MG63 (cell line): ENCODE results near the gene NPEPPS. TPM values are rescaled to one million over a fixed set of nuclear protein-coding genes. Genes with fewer than 3 reads are reported as not detected.
A peak's percentile ranks its signal among the peaks of the same experiment; 100 is the strongest.
"Not testable (repeated sequence)": the region's sequence is repeated elsewhere in the genome, so short reads cannot be mapped to it uniquely, and the experiment has no call there.

Experiments
- DNase-seq: peaks from one replicate; pipeline ENCODE4 v3.0.0-alpha.2; 2020
- H3K27me3 ChIP-seq: fragments of 250-450 bp; sonication (Bioruptor Pico); 2 replicates; pipeline ENCODE4 v1.5.1; 2020; ENCODE audit warnings: mild to moderate bottlenecking, moderate library complexity
- H3K36me3 ChIP-seq: fragments of 250-450 bp; sonication (Bioruptor Pico); 2 replicates; pipeline ENCODE4 v1.5.1; 2020; ENCODE audit warnings: mild to moderate bottlenecking, moderate library complexity
- H3K4me3 ChIP-seq: fragments of 250-450 bp; sonication (Bioruptor Pico); 2 replicates; pipeline ENCODE4 v1.5.1; 2020; ENCODE audit warnings: mild to moderate bottlenecking, moderate library complexity
- H3K9me3 ChIP-seq: fragments of 250-450 bp; sonication (Bioruptor Pico); 2 replicates; pipeline ENCODE4 v1.5.1; 2020; ENCODE audit warnings: mild to moderate bottlenecking, moderate library complexity
- total RNA-seq: library from RNA; depleted of rRNA; stranded (reverse); fragments of >200 nt; shearing (Covaris generic); gene quantifications from 2 replicates; pipeline ENCODE4 v1.2.3, GENCODE V29; 2014; ENCODE audit warnings: low replicate concordance; rRNA removed

NPEPPS gene, protein sequence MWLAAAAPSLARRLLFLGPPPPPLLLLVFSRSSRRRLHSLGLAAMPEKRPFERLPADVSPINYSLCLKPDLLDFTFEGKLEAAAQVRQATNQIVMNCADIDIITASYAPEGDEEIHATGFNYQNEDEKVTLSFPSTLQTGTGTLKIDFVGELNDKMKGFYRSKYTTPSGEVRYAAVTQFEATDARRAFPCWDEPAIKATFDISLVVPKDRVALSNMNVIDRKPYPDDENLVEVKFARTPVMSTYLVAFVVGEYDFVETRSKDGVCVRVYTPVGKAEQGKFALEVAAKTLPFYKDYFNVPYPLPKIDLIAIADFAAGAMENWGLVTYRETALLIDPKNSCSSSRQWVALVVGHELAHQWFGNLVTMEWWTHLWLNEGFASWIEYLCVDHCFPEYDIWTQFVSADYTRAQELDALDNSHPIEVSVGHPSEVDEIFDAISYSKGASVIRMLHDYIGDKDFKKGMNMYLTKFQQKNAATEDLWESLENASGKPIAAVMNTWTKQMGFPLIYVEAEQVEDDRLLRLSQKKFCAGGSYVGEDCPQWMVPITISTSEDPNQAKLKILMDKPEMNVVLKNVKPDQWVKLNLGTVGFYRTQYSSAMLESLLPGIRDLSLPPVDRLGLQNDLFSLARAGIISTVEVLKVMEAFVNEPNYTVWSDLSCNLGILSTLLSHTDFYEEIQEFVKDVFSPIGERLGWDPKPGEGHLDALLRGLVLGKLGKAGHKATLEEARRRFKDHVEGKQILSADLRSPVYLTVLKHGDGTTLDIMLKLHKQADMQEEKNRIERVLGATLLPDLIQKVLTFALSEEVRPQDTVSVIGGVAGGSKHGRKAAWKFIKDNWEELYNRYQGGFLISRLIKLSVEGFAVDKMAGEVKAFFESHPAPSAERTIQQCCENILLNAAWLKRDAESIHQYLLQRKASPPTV
- 48.9 and 50.4 TPM in 2 replicates for total RNA-seq

DNA sequence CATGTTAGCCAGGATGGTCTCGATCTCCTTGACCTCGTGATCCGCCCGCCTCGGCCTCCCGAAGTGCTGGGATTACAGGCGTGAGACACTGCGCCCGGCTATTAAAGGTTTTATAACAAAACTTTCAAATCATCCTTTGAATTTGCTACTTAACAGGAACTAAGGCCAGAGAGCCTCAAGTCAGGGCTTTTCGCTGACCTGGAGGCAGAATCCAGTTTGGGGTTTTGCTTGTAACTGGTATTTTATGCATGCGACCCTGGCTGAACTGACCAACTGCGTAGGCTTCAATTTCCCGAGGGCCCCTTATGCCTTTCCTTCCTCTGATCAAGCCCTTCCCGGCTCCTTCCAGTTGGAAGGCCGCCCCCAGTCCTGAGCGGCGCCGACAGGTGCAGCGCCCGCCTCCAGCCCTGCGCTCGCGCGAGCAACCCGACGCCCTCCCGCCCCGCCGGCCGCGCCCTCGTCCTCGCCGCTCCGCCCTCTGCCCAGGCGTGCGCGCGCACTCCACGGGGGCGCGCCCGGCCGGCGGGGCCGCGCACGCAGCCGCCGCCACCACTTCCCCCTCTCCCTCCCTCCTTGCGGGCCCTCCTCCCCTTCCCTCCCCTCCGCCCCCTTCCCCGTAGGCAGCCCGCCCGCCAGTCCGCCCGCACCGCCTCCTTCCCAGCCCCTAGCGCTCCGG lies at the start of gene NPEPPS:
TSS of gene NPEPPS (plus strand) at position 552 of the 676 bp plus-strand sequence. CDS start 193 bp downstream, outside the sequence.
- peak; percentile 92 for DNase-seq
- not testable (repeated sequence) for H3K27me3 ChIP-seq, H3K36me3 ChIP-seq, H3K9me3 ChIP-seq
- H3K4me3 ChIP-seq = peak within 1 kb of the TSS; percentile 70

DNA sequence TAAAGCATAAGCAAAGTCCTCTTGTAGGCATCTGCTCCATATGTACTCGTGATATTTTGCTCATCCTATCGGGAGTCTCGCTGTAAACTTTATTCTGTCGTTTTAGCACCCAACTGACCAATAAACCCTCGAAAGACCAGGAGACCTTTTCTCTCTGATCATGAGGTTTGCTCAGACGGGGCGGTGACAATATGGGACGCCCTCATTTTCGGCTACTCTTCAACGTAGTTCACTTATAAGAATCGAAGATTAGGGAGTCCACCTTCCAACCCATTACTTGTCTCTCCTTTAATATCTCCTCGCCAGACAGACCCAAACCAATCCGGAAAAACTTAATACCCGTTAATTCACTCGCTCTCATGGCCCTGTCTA lies 39.1 kb upstream of the NPEPPS start:
- not testable (repeated sequence) for H3K27me3 ChIP-seq

DNA sequence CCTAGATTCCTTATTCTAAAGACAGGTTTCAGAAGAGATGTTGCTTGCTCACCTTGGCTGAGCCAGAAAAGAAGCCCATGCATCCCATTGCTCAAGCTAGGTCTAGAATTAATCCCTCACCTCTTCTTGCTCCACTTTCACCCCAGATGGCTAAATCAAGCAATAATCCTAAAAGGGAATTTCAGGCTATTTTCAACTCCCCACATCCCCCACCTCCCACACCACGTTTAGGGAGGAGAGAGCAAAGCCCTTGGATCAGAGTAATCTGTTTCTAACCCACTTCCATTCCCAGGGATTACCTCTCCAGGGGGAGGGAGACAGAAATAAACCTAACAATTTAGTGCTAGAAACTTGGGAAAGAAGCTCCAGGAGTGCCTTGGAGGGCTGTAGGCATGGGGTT lies 31.8 kb upstream of the NPEPPS start:
- DNase-seq, H3K36me3 ChIP-seq, H3K9me3 ChIP-seq, H3K4me3 ChIP-seq, H3K27me3 ChIP-seq: not testable (repeated sequence)

More for the DNA sequence above, 39.1 kb upstream of the NPEPPS start:
- peak overlapping the region; percentile 68 for H3K4me3 ChIP-seq
- not testable (repeated sequence) for H3K36me3 ChIP-seq, H3K9me3 ChIP-seq, DNase-seq

DNA sequence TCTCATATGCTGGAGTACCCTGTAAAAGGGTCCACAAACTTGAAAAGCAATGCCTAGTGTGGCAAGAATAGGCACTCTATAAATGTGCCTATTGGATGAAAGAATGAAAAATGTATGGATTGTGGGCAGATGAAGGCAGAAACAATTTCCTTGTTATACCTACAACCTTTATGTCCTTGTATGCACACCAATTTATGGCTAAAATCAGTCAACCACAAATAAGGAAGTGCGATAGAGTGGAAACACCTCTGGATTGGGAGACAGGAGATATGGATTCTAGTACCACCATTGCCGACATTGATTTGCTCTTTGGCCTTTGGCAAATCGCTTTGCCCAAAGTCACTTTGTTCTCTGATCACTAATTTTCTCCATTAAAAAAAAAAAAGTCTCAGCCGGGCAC lies 31.4 kb upstream of the NPEPPS start:
- H3K36me3 ChIP-seq, H3K27me3 ChIP-seq, H3K4me3 ChIP-seq, H3K9me3 ChIP-seq, DNase-seq: not testable (repeated sequence)

DNA sequence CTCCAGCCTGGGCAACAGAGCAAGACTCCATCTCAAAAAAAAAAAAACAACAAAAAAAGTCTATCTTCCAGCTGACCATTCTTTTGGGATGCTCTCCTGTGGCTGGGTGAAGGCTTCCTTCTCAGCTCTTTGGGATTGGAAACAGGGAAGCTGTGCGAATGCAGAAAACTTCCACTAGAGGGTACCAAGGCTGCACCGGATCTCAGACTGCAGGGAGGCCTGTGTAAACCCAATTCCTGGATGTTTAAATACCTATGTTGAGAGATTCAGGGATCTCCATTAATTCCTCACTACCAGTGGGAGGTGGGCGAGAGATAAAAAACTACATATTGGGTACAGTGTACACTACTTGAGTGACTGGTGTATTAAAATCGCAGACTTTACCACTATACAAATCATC lies 30.3 kb upstream of the NPEPPS start:
- H3K27me3 ChIP-seq, H3K9me3 ChIP-seq, H3K36me3 ChIP-seq, H3K4me3 ChIP-seq: not testable (repeated sequence)
- peak; percentile 15 for DNase-seq

DNA sequence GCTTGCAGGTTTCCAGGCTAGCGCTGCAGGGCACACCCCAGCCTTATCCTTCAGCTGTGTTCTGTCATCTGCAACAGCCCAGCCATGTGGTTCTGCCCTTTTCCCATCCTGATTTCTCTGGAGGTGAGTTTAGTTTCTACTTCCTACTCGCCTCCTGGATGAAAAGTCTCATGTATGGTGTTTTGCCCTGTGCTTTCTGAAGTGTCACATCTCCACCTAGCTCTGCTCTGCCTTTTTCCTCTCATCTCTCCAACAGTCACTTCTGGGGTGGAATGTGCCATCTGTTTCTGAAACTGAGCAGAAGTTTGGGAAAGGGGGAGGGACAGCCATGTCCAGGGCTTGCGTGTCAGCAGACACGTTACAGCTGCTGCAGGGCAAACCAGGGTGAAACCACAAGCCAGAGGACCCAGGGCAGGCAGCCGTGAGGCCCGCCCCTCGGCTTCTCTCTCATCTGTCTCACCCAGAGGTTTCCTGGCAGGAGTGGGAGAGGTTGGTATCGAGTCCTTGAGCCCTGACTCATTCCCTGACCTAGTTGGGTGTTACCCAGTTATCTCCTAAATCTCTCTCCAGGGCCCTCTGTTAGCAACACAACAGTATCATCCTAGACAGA lies 28.7 kb upstream of the NPEPPS start:
- not testable (repeated sequence) for H3K36me3 ChIP-seq, H3K4me3 ChIP-seq, H3K27me3 ChIP-seq, H3K9me3 ChIP-seq
- peak; percentile 79 for DNase-seq

DNA sequence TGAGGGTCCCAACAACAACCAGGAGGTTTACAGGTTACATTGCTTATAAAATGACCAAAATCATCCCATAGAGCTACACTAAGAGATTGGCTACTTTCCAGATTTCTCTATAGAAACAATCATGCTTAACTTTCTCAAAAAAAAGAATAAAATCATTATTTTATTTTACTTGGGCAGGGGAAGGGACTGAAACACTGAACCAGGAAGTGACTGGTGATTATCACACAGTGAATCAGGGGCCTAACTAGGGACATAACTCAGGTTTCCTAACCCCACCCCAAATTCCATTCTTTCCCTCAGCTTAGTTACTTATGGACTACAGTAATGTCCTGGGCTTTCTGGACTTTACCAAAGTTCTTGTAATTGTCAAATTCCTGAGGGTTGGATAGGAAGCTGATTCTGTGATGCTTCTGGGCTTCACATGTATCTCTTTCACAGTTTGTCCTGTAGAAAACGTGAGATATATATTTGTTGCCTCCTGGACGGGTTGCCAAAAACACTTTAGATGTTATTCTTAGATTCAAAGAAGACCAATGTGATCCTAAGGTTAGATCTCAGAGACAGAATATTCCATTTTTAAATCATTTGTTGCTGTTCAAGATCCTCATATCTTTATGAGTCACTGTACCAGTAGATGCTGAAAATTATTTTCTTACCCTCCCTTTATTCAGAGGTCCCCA lies 28.0 kb upstream of the NPEPPS start:
- not testable (repeated sequence) for H3K36me3 ChIP-seq, H3K9me3 ChIP-seq, H3K27me3 ChIP-seq, H3K4me3 ChIP-seq
- peak; percentile 10 for DNase-seq

DNA sequence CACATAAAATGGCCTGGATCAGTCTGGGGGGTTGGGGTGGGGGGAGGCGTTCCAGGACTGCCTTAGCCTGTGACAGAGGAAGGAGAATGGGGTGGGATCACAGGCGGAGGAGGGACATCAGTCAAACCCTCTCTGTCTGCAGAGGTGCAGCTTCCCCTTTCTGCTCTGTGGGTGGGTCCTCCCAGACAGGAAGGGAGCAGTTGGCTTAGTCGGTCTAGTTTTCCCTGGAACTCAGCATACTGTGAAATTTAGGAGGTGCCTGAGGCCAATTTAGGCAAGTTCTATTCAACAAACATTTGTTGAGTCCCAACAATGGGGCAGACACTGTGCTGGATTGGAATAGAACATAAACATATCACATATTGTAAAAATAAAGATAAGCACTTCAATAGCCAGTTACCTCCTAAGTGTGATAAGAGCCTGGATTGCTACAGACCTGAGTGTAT lies 19.2 kb upstream of the NPEPPS start:
- H3K4me3 ChIP-seq, H3K9me3 ChIP-seq, H3K36me3 ChIP-seq, DNase-seq, H3K27me3 ChIP-seq: not testable (repeated sequence)

DNA sequence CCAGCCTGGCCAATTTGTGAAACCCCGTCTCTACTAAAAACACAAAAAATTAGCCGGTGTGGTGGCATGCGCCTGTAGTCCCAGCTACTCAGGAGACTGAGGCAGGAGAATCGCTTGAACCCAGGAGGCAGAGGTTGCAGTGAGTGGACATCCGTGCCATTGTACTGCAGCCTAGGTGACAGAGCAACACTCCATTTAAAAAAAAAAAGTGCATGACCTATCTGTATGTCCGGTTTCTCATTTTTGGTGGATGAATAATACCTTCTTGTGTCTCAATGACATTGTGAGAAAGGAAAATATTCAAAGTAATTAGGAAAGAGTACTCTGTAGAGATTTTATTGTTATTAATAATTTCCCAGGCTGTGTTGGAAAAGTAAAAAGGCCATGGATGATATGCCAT lies 17.6 kb upstream of the NPEPPS start:
- not testable (repeated sequence) for H3K27me3 ChIP-seq, DNase-seq, H3K4me3 ChIP-seq

DNA sequence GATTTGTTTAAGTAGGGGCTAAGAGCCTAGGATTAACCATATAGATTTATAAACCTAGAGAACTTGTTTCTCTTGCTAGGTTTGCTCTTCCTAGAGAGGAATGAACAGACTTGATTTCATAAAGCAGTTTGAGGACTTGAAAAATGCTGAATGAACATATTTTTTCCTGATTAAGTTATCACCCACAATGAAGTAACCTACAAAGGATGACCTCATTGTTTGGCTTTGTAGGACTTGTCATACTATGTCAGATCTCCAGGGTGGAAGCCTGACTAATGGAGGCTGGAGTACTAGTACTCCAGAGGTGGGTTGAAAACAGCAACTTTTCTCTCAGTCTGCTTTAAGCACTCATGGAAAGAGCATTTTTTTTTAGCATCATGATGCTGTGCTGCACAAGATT lies 12.0 kb upstream of the NPEPPS start:
- DNase-seq = not testable (repeated sequence)

More for the DNA sequence above, 17.6 kb upstream of the NPEPPS start:
- H3K36me3 ChIP-seq, H3K9me3 ChIP-seq: not testable (repeated sequence)

DNA sequence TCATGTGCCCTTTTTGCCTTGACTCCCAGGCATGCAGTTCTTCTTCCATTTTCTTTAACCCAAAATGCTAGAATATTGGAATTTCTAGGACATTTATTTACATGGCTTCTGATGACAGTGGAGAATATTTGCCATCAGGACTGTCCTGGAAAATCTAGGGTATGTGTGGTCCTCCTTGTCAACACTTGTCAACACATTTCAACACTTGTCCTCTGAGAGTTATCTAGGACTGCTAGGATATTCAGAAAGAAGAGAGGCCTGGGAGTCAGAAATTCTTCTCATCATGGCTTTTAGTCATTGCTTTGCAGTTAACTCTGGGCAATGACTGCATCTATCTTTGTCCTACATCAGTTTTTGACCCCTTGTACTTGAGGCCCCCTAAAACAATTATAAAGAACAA lies 11.5 kb upstream of the NPEPPS start:
- H3K4me3 ChIP-seq, H3K9me3 ChIP-seq, DNase-seq, H3K27me3 ChIP-seq, H3K36me3 ChIP-seq: not testable (repeated sequence)

More for the DNA sequence above, 12.0 kb upstream of the NPEPPS start:
- not testable (repeated sequence) for H3K27me3 ChIP-seq, H3K9me3 ChIP-seq, H3K4me3 ChIP-seq, H3K36me3 ChIP-seq

DNA sequence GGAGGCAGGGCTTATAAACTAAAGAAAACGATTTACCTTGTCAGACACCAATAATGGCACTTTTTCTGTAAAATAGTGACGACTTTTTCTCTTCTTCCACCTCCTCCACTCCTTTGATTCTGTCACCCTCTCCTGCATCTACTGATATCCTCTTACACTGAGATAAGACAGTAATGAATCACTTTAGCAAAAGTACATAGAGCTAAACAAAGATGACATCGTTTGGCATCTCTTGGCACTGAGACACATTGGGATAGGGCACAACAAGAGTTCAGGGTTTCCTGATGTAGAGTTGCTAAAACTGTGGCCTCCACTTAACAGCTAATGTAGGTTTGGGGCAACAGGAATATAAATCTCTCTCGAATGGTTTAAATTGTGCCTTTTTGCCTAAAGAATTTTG lies 10.6 kb upstream of the NPEPPS start:
- H3K9me3 ChIP-seq, H3K27me3 ChIP-seq, H3K36me3 ChIP-seq, DNase-seq, H3K4me3 ChIP-seq: not testable (repeated sequence)

DNA sequence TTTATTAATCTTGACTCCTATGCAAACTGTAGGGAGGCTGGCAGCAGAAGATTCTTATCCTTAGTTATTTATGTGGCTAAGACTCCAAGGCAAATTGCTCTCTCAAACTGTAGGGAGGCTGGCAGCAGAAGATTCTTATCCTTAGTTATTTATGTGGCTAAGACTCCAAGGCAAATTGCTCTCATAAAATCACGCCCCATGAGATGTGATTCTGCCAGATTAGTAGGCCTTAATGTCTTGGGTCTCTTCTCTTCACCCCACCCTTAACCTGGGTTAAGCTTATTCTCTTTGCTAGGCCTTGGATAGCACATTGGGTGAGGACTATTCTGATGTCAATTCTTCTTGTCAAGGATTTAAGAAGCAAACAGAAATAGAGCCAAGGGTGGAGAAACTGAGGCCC lies 9.5 kb upstream of the NPEPPS start:
- H3K4me3 ChIP-seq, H3K9me3 ChIP-seq, H3K27me3 ChIP-seq, DNase-seq, H3K36me3 ChIP-seq: not testable (repeated sequence)

DNA sequence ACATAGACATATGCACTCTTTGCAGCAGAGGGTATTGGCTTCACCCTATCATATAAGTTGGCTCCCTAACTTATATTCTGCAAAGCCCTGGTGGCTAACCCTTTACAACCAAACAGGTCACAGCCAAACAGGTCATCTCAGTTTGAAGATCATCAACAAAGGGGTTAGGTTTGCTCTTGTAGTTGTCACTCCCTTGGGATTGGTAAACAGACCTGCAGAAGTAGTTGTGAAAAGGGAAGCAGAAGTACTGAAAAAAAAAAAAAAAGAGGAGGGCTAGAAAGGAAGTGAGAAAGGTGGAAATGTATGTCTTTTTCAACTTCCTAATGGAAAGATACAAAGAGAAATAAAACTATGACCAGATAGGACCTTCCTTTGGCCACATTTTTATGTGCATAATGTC lies 8.6 kb upstream of the NPEPPS start:
- H3K27me3 ChIP-seq, H3K36me3 ChIP-seq, H3K4me3 ChIP-seq, DNase-seq, H3K9me3 ChIP-seq: not testable (repeated sequence)

DNA sequence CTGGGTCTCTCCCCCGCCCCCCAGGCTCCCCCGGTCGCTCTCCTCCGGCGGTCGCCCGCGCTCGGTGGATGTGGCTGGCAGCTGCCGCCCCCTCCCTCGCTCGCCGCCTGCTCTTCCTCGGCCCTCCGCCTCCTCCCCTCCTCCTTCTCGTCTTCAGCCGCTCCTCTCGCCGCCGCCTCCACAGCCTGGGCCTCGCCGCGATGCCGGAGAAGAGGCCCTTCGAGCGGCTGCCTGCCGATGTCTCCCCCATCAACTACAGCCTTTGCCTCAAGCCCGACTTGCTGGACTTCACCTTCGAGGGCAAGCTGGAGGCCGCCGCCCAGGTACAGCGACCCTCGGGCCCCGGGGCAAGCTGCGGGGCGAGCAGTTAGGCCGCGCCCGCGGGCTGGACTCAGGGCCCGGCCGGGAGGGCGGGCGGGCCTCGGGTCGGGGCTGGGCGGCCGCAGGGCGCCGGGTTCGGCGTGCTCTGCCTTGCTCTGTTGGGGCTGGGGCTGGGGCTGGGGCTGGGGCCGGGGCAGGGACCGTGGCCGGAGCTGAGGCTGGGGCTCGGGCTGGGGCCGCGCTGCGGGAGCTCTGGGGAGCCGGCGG lies 419 bp downstream of the NPEPPS start:
- H3K4me3 ChIP-seq = peak overlapping the region; percentile 70
- DNase-seq = peak; percentile 9
- not testable (repeated sequence) for H3K9me3 ChIP-seq, H3K27me3 ChIP-seq, H3K36me3 ChIP-seq

DNA sequence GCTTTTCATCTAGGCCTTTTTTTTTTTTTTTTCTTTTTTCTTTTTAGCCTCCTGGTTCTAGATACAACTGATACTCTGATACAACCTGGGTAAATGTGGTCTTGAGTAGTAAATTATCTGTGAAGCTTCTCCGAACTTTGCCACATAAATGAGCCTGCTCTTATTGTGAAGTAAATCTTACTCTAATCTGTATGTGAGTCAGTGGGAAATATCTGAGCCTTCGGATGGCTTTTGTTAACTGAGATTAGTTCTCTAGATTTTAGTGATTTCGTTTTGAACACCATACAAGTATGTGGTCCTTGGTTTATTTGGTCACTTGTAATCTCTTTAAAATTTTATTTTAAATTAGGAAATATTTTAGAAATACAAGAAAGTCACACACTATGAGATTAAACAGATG lies 8.2 kb downstream of the NPEPPS start:
- DNase-seq, H3K4me3 ChIP-seq, H3K27me3 ChIP-seq, H3K36me3 ChIP-seq, H3K9me3 ChIP-seq: not testable (repeated sequence)
